ENCODE measurements around the gene ASXL1. TPM values are rescaled to one million over a fixed set of nuclear protein-coding genes. Genes with fewer than 3 reads are reported as not detected.
"Not testable (repeated sequence)": the region's sequence is repeated elsewhere in the genome, so short reads cannot be mapped to it uniquely, and the experiment has no call there.

Gene ASXL1
- total RNA-seq: 54.3 TPM

DNA sequence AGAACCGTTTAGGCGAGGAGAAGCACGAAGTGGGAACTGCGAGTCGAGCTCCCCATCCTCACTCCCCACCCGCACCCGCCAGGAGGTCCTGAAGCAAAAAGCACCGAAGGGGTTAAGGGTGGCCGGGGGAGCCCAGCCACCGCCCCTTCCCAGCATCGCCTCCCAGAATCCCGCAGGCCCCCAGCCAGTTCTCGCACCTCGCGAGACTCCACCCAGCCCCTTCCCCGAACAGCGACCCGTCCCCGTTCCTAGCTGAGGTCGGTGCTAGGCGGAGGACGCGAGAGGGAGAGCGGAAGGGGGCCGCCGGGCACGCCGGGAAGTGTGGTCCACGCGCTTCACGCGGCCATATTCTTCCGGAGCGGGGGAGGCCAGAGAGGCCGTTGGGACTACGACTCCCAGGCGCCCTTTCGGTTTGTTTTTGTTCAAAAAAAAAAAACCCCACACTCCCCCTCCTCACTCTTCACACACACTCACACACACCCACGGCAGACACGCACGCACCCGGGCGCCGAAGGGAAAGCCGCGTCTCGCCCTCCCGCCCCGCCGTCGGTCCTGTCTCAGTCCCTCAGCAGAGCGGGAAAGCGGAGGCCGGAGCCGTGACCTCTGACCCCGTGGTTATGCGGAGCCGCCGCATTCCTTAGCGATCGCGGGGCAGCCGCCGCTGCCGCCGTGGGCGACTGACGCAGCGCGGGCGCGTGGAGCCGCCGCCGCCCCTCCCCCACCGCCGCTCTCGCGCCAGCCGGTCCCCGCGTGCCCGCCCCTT lies at the start of gene ASXL1:
Gene ASXL1, plus strand, starts transcription at position 463 of the 763 bp plus-strand sequence. CDS start 445 bp downstream, outside the sequence.
- peak; percentile 98 for DNase-seq

DNA sequence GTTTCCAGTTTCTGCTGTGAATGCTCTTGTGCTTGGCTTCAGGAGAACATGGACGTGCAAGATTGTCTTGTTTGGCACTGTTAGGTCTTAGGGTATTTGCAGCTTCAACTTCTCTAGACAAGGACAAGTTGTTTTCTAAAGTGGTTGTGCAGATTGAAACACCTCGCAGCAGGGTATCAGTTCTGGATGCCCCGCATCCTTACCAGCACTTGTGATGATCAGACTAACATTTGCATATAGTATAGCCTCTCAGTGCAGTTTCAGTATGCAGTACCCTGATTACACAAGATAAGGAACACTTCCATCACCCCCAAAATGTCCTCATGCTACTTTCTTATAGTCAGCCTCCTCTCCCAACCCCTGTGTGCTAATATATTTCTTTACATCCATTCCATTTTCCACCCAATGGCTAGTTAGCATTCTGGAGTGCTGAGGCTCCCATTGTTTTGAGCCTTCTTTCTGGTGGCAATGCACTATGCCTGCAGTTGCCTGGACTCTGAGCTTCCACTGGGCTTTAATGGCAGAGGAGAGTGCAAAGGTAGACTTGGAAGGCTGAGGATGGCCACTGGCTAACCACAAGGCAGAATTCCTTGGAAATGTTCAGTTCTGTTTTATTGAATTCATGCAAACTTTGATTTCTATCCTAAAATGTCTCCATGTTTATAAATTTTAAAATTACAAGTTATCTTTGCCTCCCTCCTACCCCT lies 45.3 kb upstream of the ASXL1 start:
- DNase-seq: no peak

DNA sequence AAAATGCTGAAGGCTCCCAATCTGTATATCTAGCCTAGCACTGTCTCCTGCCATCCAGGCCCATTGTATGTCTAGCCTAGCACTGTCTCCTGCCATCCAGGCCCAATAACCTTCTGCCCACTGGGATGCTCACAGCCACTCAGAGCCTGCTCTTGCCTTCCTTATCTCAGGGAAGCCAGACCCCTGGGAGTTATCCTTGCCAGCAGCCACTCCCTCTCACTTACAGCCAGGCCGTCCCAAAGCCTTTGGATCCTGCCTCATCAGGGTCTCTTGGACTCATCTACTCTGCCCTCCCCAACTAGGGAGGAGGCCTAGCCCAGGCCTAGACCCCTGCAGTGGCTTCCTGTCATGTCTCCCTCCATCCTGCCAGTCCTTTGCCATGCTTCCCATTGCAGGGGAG lies 43.4 kb upstream of the ASXL1 start:
- DNase-seq: no peak

DNA sequence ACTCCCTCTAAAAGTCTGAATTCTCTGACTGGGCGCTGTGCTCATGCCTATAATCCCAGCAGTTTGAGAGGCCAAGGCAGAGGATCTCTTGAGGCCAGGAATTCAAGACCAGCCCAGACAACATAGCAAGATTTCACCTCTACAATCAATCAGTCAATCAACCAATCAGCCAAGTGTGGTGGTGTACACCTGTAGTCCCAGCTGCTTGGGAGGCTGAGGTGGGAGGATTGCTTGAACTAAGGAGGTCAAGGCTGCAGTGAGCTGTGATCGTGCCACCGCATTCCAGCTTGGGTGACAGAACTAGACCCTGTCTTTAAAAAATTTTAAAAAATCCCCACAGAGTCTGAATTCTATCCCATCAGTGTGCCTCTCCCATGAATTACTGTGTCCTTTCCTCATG lies 42.7 kb upstream of the ASXL1 start:
- DNase-seq: no peak

DNA sequence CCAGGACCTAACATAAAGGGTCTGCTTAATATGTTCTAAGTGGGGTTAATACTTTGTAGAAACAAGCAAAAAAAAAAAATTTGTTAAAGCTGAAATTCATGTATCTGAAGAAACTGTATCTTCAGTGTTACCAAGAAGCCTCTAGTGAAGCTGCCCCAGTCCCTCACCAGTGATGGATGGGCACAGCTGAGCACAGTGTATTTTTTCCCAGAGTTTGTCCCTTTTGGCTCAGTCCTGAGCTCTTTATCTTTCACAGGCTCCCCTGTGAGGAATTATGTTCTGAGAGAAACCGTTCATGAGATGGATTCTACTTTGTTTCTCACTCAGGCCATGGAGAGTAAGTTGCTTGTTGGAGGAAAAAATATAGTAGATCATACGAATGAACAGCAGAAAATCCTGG lies 42.2 kb upstream of the ASXL1 start:
- no peak for DNase-seq

DNA sequence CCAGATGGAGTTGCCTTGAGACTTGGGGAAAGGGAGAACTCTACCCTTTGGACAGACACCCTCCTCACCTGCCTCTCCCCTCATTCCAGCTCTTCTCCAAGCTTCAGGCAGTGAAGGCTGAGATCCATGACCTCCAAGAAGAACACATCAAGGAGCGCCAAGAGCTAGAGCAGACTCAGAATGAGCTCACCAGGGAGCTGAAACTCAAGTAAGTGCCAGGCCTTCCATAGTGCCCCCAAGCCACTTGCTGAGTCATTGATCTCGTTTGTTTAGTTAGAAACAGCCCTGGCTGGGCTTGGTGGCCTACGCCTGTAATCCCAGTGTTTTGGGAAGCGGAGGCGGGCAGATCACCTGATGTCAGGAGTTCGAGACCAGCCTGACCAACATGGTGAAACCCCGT lies 41.5 kb upstream of the ASXL1 start:
- no peak for DNase-seq

GRCh38 chr20:32319100-32319499 lies 39.0 kb upstream of the ASXL1 start:
- no peak for DNase-seq

DNA sequence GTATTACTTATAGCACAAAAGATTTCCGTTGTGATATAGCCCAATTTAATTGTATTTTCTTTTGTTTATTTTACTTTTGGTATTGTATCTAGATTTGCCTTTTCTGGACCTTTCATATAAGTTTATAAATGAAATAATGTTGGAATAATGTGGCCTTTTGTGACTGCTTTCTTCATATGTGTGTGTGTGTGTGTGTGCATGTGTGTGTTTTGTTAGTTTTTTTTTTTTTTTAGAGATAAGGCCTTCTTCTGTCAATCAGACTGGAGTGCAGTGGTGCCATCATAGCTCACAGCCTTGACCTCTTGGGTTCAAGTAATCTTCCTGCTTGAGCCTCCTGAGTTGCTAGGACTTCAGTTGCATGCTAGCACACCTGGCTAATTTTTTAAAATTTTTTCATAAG lies 37.8 kb upstream of the ASXL1 start:
- DNase-seq: no peak

DNA sequence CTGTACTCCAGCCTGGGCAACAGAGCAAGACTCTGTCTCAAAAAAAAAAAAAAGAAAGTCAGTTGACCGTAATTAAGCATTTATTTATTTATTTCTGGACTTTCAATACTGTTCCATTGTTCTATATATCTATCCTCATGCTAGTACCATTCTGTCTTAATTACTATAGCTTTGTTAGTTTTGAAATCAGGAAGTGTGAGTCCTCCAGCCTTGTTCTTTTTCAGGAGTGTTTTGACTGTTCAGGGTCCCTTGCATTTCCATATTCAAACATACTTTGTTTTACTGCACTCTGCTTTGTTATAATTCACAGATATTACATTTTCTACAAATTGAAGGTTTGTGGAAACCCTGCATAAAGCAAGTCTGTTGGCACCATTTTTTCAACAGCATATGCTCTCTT lies 36.7 kb upstream of the ASXL1 start:
- no peak for DNase-seq

DNA sequence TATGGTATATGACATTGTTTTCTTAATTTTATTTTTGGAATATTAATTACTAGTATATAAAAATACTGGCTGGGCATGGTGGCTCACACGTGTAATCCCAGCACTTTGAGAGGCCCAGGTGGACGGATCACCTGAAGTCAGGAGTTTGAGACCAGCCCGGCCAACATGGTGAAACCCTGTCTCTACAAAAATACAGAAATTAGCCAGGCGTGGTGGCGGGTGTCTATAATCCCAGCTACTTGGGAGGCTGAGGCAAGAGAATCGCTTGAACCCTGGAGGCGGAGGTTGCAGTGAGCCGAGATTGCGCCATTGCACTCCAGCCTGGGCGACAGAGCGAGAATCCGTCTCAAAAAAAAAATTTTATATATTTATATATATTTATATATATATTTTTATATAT lies 35.9 kb upstream of the ASXL1 start:
- DNase-seq: not testable (repeated sequence)

GRCh38 chr20:32323761-32324160 lies 34.4 kb upstream of the ASXL1 start:
- DNase-seq: not testable (repeated sequence)

DNA sequence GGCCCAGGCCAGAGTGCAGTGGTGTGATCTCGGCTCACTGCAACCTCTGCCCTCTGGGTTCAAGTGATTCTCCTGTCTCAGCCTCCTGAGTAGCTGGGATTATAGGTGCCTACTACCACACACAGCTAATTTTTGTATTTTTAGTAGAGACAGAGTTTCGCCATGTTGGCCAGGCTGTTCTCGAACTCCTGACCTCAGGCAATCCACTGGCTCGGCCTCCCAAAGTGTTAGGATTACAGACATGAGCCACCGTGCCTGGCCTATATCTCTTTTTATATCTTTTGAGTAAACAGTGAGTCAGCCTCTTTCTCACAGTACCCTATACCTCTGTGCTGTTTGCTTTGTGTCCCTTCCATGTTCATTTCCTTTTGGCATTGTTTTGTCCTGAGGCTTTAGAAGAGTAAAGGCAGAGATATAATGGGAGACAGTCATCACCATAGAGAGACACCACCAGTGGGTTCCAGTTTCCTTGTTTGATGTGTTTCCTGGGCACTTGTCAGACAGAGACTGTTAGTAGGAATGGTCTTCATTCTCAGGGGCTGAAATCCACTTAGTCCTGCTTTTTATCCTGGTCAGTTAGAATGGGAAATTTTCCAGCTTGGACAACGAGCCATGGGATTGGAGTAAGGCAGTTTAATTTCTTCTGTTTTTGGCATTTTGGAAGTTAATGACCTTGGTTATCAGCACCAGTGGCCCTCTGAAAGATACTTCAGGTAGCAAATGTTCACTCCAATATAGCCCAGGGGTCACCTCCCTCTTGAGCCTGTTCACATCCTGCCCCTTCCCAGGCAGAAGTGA lies 32.2 kb upstream of the ASXL1 start:
- no peak for DNase-seq

DNA sequence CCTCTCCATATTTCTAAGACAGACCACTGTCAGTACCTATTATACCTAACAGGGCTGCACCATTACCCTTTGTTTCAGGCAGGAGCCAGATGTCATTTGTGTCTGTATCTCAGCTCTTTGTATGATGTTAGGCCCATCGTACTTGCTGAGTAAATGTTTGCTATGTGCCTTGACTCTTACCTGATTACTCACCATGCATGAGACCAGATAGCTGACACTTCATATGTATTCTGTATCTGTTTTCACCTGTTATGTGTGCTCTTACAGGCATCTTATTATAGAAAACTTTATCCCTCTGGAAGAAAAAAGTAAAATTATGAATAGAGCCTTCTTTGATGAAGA lies 31.7 kb upstream of the ASXL1 start:
- DNase-seq: no peak

DNA sequence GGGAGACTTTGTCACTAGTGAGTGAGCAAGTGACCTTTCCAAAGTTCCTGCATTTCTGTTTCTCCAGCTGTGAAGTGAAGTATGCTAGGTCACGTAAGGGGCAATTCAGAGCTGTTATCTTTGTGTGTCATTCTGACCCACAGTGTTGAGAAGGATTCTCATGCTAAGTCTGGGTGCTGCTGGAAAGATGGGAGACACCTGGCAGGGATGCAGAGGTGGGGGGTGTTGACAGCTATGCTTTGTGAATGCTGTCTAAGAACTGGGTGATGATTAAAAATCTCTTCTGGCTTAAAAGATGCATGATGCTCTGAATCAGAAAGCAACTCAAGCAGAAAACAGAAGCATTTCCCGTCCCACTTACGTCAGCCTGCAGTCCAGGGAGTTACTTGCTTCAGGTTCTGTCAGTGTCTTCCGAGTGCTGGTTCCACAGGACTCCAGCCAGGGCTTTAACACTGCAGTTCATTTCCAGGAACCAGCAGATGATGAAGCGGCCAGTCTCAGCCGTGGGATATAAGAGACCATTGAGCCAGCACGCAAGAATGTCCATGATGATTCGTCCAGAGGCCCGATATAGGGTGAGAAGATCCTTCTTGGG lies 30.9 kb upstream of the ASXL1 start:
- DNase-seq: no peak

DNA sequence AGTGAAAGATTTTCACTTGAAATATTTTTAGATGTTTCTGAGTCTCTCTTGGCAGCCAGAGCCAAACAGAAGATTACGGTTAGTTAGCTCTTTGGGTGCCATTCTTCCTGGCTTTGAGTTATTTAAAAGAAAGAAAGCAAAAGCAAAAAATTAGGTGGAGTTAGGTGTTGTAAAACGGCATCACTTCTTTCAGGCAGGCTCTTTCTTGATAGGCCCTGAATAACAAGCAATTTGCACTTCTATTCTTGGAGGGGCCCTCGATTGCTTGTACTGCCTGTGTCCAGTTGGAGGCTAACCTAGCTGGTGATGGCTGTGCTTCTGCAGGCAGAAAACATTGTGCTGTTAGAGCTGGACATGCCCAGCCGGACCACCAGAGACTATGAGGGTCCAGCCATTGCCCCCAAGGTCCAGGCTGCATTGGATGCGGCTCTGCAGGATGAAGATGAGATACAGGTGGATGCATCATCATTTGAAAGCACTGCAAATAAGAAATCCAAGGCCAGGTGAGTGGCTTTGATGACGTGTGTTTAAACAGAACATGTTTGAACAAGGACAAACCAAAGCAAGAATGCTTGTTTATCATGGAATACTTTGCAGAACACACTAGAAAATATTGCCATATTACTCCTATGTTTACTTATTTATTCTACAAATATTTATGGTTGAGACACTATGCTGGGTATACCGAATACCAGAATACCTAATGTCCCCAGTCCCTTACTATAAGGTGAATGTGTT lies 28.1 kb upstream of the ASXL1 start:
- DNase-seq: no peak

GRCh38 chr20:32330555-32330897 lies 27.6 kb upstream of the ASXL1 start:
- DNase-seq: no peak

DNA sequence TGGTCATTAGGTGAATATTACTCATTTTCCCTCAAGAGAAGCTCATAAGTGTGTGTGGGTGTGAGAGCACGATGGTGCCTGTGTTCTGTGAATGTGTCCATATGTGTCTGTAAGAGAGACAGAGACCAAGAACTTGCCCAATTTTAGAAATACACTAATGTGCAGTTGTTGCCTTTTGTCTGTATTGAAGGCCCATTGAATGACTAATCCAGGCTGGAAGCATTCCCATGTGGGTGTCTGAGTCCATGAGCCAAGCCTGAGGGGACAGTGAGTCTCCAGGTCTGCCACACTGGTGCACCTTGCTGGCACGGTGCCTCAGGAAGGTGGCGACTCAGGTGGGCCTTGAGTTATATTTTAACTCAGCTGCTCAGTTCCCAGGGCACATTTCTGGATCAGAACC lies 25.5 kb upstream of the ASXL1 start:
- DNase-seq: no peak

GRCh38 chr20:32333181-32333987 lies 24.7 kb upstream of the ASXL1 start:
- DNase-seq: no peak

DNA sequence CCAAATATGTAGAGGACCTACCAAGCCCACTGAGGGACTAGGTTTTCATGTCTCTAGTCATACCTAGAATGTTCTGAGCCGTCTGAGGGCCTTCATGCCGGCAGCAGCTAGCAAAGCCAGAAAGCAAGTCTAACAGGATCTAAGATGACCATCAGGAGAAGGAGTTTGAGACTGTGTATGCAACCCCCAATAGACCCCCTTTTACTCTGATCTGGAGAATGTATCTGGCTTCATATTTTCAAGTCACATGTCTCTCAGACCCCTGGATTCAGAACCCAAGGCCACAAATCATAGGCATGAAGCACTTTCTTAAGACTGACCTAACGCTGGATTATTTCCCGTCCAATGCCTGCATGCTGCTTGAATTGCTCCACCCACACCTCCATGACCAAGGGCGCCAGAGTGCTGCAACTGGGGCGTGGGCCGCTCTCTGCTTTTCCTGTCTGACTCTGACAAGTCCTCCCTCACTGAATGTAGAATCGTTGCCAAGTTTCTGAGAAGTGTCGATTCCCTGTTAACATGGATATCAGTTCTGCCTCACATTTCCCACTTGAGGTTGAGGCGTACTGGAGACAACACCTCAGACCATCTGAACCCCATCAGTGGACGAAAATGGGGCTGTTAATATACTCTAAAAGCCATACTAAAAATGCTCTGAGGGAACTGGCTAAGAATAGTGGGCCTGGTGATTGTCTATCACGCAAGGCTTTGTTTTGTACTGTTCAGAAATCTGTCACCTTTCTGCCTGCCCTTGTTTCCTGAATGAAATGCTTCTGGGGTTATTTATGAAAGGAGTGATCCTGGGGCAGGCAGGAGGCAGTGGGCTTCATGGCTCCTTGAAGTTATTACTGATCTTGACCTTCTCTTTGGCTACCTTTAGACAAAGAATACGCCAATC lies 23.9 kb upstream of the ASXL1 start:
- DNase-seq: no peak

- no peak for DNase-seq
Measured at GRCh38 chr20:32336918-32337347, 21.2 kb upstream of the ASXL1 start.

Measured in skin of body (tissue), 2 donors.